CD4-positive, alpha-beta T cell treated with Interleukin-10 for 1 hour (primary cell): Measurements from ENCODE around the gene ZNF496.
A peak's percentile ranks its signal among the peaks of the same experiment; 100 is the strongest.
"Not testable (repeated sequence)": the region's sequence is repeated elsewhere in the genome, so short reads cannot be mapped to it uniquely, and the experiment has no call there.

Experiments
- DNase-seq: peaks from one replicate; pipeline ENCODE4 v3.0.0-alpha.2; 2020

ZNF496 gene

GRCh38 chr1:247331525-247332214 lies at the start of gene ZNF496:
TSS of gene ZNF496 (minus strand) at chr1:247331867. CDS start at chr1:247329578, 2,289 bp downstream.
- peak; percentile 64 for DNase-seq

- DNase-seq: no peak
Observed at GRCh38 chr1:247378334-247379073, 46.8 kb upstream of the ZNF496 start.

GRCh38 chr1:247377656-247378055 lies 46.0 kb upstream of the ZNF496 start:
- DNase-seq: not testable (repeated sequence)

GRCh38 chr1:247376659-247377058 lies 45.0 kb upstream of the ZNF496 start:
- no peak for DNase-seq

DNA sequence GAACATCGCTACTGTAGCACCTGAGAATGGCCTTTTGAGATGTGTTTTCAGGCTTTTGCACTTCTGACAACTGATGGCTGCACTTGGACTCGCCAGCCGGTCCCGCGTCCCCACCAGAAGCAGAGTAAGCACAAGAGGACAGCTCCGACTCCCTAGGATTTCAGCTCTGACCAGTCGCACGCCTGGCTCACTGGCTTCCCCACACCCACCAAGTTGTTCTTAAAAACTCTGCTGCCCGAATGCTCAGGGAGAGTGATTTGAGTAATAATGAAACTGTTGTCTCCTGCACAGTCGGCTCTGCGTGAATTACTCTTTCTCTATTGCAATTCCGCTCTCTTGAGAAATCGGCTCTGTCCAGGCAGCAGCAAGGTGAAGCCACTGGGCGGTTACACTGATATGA lies 44.1 kb upstream of the ZNF496 start:
- no peak for DNase-seq

DNA sequence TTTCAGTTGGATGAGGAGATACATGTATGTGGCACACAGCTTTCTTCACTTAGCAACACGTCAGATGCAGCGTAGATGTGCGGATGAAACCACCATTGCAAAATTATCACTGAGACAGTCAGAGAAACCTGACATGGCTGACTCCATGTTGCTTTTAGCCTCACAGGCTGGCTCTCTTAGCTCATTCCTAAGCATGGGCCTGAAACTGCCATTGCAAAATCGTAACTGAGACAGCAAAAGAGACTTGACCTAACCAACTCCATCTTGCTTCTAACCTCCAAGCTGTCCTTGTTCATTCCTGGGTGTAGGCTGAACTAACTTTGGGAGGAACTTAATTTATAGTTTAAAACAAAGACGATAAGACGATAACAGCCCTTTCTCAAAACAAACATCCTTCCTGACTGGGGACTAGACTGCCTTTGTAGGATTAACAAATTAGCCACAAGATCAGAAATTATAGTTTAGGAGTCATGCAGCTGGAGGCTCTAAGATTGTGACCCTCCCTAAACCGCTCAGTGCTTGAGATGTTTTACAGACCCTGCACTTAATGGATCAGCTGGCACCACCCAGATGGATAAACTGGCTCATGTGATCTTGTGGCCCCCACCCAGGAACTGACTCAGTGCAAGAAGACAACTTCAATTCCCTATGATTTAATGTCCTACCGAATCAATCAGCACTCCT lies 43.1 kb upstream of the ZNF496 start:
- DNase-seq: not testable (repeated sequence)

DNA sequence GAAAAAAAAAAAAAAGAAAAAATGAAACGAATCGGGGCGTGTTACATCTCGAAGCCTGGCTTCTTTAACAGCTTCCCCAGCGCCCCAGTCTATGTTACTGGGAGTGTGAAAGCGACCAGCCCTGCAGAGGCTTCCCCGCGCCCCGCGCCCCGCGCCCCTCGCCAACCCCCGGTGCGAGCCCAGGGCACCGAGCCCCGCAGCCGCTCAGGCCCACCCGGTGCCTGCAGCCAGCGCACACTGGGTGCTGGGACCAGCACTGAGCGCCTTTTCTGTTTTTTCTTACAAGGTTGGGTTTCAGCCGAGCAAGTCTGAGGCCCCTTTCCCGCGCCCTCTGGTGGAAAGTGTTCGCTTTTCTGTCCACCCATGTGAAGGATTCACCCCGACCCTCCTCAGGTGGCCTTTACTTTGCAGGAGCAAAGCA lies 42.1 kb upstream of the ZNF496 start:
- peak; percentile 58 for DNase-seq

- DNase-seq: no peak
Observed at GRCh38 chr1:247371801-247372259, 40.2 kb upstream of the ZNF496 start.

DNA sequence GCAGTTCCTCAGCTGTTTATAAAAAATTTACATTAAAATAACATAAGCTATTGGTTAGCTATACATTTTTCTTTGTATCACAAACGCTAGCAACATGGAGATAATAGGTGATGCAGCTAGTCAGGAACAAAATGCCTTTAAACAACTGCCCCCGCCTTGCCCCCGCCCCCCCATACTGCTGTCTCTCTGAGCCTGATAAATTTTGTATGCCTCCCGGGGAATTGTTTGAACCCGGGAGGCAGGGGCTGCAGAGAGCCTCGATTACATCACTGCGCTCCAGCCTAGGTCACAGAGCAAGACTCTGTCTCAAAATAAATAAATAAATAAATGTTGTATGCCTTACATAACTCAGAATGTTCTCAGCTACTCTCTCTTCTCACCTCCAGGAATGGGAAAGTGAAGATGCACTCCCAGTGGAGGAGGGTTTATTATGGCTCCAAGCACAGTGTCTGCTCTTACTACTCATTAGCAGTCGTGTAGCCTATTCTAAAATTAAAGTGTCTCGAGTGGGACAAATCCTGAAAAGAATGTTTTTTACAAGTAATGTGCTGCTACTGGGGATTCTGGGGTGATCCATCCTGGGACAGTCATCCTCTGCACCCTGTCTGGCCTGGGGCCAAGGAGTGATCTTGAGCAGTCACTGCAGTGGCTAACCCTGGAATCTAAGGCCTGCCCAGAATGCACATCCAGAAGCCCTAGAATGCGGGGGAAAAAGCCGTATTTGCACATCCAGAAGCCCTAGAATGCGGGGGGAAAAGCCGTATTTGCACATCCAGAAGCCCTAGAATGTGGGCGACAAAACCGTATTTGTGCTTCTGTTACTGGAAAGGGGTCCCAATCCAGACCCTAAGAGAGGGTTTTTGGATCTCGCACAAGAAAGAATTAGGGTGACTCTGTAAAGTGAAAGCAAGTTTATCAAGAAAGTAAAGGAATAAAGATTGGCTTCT lies 39.4 kb upstream of the ZNF496 start:
- no peak for DNase-seq

GRCh38 chr1:247368490-247369145 lies 37.0 kb upstream of the ZNF496 start:
- no peak for DNase-seq

GRCh38 chr1:247367786-247368422 lies 36.2 kb upstream of the ZNF496 start:
- DNase-seq: no peak

GRCh38 chr1:247366926-247367645 lies 35.4 kb upstream of the ZNF496 start:
- no peak for DNase-seq

- DNase-seq: not testable (repeated sequence)
Observed at GRCh38 chr1:247366345-247366744, 34.7 kb upstream of the ZNF496 start.

GRCh38 chr1:247365023-247365422 lies 33.4 kb upstream of the ZNF496 start:
- no peak for DNase-seq

DNA sequence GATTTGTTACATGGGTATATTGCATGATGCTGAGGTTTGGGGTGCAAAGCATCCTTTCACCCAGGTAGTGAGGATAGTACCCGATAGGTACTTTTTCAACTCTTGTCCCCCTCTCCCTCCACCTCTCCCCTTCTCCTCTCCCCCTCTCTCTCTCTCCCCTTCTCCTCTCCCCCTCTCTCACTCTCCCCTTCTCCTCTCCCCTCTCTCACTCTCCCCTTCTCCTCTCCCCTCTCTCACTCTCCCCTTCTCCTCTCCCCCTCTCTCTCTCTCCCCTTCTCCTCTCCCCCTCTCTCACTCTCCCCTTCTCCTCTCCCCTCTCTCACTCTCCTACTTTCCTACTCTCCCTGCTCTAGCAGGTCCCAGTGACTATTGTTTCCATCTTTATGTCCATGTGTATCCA lies 31.3 kb upstream of the ZNF496 start:
- DNase-seq: not testable (repeated sequence)

DNA sequence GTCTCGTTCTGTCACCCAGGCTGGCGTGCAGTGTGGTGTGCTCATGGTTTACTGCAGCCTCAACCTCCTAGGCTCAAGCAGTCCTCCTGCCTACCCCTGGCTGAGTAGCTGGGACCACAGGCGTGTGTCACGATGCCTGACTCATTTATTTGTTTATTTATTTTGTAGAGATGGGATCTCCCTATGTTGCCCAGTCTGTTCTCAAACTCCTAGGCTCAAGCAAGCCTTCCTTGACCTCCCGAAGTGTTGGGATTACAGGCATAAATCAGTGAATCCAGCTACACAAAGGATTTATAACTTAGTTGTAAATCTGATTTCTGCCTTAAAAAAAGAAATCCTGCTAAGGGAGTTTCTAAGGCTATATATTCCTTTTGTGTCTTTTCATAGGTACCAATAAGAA lies 30.5 kb upstream of the ZNF496 start:
- DNase-seq: no peak

GRCh38 chr1:247360991-247361731 lies 29.5 kb upstream of the ZNF496 start:
- no peak for DNase-seq

DNA sequence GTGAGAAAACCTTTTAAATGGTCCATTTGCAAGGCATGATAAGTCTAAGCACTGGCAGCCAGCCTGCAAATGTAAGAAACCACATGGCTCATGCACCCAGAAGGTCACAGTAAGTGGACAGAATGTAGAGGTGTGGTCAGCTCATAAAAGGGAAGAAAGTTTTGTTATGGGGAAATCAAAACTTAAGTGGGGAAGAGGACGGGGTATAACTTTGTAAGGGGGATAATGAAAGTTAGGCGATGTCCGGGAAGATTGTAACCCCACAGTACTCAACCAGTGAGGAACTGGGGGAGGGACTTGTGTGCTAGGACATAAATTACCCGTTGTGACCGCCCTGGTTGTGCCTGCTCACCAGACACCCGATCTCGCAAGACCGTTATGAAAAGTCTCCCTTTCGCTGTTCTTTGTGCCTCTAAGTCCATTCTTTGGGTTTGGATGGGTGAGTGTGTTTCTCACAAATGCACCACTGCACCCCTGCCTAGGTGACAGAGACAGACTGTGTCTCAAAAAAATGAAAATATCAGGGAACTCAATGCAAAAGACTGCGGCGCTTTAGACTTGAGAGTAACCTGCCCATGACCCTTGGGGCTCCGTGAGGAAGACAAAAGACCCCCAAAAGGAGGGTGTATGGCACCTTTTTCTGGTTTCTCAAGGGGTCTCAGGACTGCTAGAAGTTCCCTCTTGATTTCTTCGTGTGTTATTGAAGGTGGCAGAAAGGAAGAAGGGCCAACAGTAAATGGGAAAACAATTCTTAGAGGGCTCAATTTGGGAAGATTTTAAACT lies 28.6 kb upstream of the ZNF496 start:
- DNase-seq: no peak

- no peak for DNase-seq
Observed at GRCh38 chr1:247359559-247359958, 27.9 kb upstream of the ZNF496 start.
